Erythroblast (primary cell): ENCODE measurements around the gene WSB2.

Source experiments
- GATA1 ChIP-seq: IDR thresholded peaks from 2 replicates; pipeline ENCODE4 v1.6.1; 2011; ENCODE audit warnings: low read depth, mild to moderate bottlenecking, control low read depth, low read length, moderate library complexity
- POLR2A ChIP-seq: IDR thresholded peaks from 2 replicates; pipeline ENCODE4 v1.6.1; 2011; ENCODE audit warnings: mild to moderate bottlenecking, low read length

DNA sequence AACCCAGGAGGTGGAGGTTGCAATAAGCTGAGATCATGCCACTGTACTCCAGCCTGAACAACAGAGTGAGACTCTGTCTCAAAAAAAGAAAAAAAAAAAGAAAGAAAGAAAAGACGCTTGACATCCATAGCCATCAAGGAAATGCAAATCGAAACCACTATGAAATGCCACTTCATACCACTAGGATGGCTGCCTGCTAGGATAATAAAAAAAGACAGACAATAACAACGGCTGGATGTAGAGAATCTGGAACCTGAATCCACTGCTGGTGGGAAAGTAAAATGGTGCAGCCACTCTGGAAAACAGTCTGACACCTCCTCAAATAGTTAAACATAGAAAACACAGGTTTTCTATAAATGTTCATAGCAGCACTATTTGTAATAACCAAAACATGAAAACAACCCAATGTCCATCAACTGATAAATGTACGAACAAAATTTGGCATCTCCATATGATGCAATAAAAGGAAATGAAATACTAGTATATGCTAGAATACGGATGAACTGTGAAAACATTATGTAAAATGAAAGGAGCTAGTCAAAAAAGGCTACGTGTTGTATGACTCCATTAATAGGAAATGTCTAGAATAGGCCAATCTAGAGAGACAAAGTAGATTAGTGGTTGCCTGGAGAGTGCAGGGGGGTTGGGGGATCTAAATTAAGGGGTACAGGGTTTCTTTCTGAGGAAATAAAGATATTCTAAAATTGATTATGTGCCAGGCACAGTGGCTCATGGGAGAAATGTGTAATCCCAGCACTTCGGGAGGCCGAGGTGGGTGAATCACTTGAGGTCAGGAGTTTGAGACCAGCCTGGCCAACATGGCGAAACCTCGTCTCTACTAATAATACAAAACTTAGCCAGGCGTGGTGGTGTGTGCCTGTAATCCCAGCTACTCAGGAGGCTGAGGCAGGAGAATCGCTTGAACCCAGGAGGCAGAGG is 9.7 kb downstream of the WSB2 start:
- no peak for TF ChIP-seq POLR2A
- TF ChIP-seq GATA1: no peak
